Measurements from ENCODE around the gene FOXA1. TPM values are rescaled to one million over a fixed set of nuclear protein-coding genes. Genes with fewer than 3 reads are reported as not detected.

The FOXA1 gene
- total and polyA plus RNA-seq, 2 donors (not counting 1 experiment from before 2014, with no cell fraction given) = not detected

DNA sequence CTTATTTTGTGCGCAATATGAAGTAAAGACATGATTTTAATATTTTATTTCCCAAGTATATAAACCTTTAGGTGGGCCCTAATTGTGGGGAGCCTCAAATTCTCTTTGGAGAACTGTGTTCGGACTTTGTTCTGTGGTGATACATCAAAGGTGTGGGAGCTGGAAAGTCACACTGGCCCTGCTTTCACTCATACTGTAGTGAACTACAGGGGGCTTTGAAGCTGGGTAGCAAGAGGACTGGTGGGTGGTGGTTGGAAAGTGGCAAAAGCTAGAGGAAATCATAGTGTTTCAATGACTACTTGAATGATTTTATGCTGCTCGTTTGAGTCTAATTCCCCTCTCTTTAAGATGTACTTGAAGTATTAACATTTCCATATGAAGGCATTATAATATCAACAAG lies 13.6 kb upstream of the FOXA1 start:
- Histone ChIP-seq H3K9me3 (ENCODE audit: control extremely low read depth in 1 of 3, control insufficient read depth in 2 of 3, insufficient read depth in 1 of 3, low read length in 2 of 3) (peaks cover 0 to 19% (median 4%) of the 10 kb centered on the region in 3 donors), H3K36me3 (replicated peaks in 1 of 2; ENCODE audit: control extremely low read depth in 1 of 2, control insufficient read depth in 1 of 2, extremely low read depth in 1 of 2, insufficient read depth in 2 of 2, low read length in 1 of 2) (no peaks in the 10 kb centered on the region), H3K79me2 (ENCODE audit: control insufficient read depth, insufficient read depth, low read length) (no peaks in the 10 kb centered on the region), H2AFZ (ENCODE audit: insufficient read depth, low read depth, low read length, poor library complexity, severe bottlenecking) (no peak overlapping the region), H3K4me2 (replicated peaks; ENCODE audit: low read depth, low read length, poor library complexity, severe bottlenecking) (no peak overlapping the region), H3K4me3 (ENCODE audit: control extremely low read depth in 1 of 5, extremely low read depth in 1 of 5, insufficient read depth in 1 of 5, low read depth in 2 of 5, low read length in 4 of 5) (no peak overlapping the region), H3K9ac (ENCODE audit: low read length) (no peak overlapping the region), H4K20me1 (ENCODE audit: control insufficient read depth, insufficient read depth, low read length, poor library complexity, severe bottlenecking) (no peaks in the 10 kb centered on the region), H3K4me1 (ENCODE audit: control insufficient read depth in 2 of 2, insufficient read depth in 2 of 2, low read length in 2 of 2) (no peaks in the 10 kb centered on the region), H3K27ac (ENCODE audit: low read length in 2 of 2) (no peak overlapping the region), H3K27me3 (replicated peaks in 1 of 4; ENCODE audit: control extremely low read depth in 1 of 4, control insufficient read depth in 3 of 4, insufficient read depth in 4 of 4, low read length in 3 of 4) (peaks cover 0 to 4% (median 2%) of the 10 kb centered on the region in 4 experiments)
- 83% methylated on average over 1 of the region's 3 CpGs for WGBS (ENCODE audit: insufficient coverage)
- DNase-seq (no peak), ATAC-seq (ENCODE audit: low read depth) (no peak)
- H3K27ac Mint-ChIP-seq = no peak overlapping the region
- TF ChIP-seq EZH2 (IDR thresholded peaks at IDR 0.05; ENCODE audit: borderline replicate concordance, insufficient read depth, low read depth, low read length, poor library complexity, severe bottlenecking) = no peak
- TF ChIP-seq, protein P1, sequence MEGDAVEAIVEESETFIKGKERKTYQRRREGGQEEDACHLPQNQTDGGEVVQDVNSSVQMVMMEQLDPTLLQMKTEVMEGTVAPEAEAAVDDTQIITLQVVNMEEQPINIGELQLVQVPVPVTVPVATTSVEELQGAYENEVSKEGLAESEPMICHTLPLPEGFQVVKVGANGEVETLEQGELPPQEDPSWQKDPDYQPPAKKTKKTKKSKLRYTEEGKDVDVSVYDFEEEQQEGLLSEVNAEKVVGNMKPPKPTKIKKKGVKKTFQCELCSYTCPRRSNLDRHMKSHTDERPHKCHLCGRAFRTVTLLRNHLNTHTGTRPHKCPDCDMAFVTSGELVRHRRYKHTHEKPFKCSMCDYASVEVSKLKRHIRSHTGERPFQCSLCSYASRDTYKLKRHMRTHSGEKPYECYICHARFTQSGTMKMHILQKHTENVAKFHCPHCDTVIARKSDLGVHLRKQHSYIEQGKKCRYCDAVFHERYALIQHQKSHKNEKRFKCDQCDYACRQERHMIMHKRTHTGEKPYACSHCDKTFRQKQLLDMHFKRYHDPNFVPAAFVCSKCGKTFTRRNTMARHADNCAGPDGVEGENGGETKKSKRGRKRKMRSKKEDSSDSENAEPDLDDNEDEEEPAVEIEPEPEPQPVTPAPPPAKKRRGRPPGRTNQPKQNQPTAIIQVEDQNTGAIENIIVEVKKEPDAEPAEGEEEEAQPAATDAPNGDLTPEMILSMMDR (IDR thresholded peaks at IDR 0.05) = no peak
- peaks cover 7% of the 10 kb centered on the region for H3K9me3 Mint-ChIP-seq (ENCODE audit: insufficient read depth)
- H3K4me1 Mint-ChIP-seq = no peaks in the 10 kb centered on the region
- H3K4me3 Mint-ChIP-seq = no peak overlapping the region
- intact Hi-C loops (cut with micrococcal nuclease) = no loop called here
- CTCF ChIA-PET = no interaction called here
- POLR2A ChIA-PET = no interaction called here
- H3K27me3 Mint-ChIP-seq = peaks cover 10% of the 10 kb centered on the region

GRCh38 chr14:37606678-37607077 lies 11.6 kb upstream of the FOXA1 start:
- Histone ChIP-seq H3K9me3 (ENCODE audit: control extremely low read depth in 1 of 3, control insufficient read depth in 2 of 3, insufficient read depth in 1 of 3, low read length in 2 of 3) (peaks cover 0 to 34% (median 0%) of the 10 kb centered on the region in 3 donors), H3K4me2 (replicated peaks; ENCODE audit: low read depth, low read length, poor library complexity, severe bottlenecking) (no peak overlapping the region), H3K27ac (ENCODE audit: low read length in 2 of 2) (no peak overlapping the region), H4K20me1 (ENCODE audit: control insufficient read depth, insufficient read depth, low read length, poor library complexity, severe bottlenecking) (no peaks in the 10 kb centered on the region), H3K4me3 (ENCODE audit: control extremely low read depth in 1 of 5, extremely low read depth in 1 of 5, insufficient read depth in 1 of 5, low read depth in 2 of 5, low read length in 4 of 5) (no peak overlapping the region), H3K36me3 (replicated peaks in 1 of 2; ENCODE audit: control extremely low read depth in 1 of 2, control insufficient read depth in 1 of 2, extremely low read depth in 1 of 2, insufficient read depth in 2 of 2, low read length in 1 of 2) (no peaks in the 10 kb centered on the region), H3K4me1 (ENCODE audit: control insufficient read depth in 2 of 2, insufficient read depth in 2 of 2, low read length in 2 of 2) (no peaks in the 10 kb centered on the region), H3K9ac (ENCODE audit: low read length) (no peak overlapping the region), H3K79me2 (ENCODE audit: control insufficient read depth, insufficient read depth, low read length) (no peaks in the 10 kb centered on the region), H3K27me3 (replicated peaks in 1 of 4; ENCODE audit: control extremely low read depth in 1 of 4, control insufficient read depth in 3 of 4, insufficient read depth in 4 of 4, low read length in 3 of 4) (peaks cover 0 to 23% (median 3%) of the 10 kb centered on the region in 4 experiments), H2AFZ (ENCODE audit: insufficient read depth, low read depth, low read length, poor library complexity, severe bottlenecking) (no peak overlapping the region)
- Mint-ChIP-seq H3K4me1 (no peaks in the 10 kb centered on the region), H3K4me3 (no peak overlapping the region), H3K27ac (no peak overlapping the region), H3K27me3 (peaks cover 17% of the 10 kb centered on the region), H3K9me3 (ENCODE audit: insufficient read depth) (peaks cover 5% of the 10 kb centered on the region)
- intact Hi-C loops (cut with micrococcal nuclease) = no loop called here
- no peak for TF ChIP-seq EZH2 (IDR thresholded peaks at IDR 0.05; ENCODE audit: borderline replicate concordance, insufficient read depth, low read depth, low read length, poor library complexity, severe bottlenecking)
- CTCF ChIA-PET = interaction anchor here (0.6 kb wide), 1 partner anchor 86 kb away, joined by 3 read pairs; no protein-coding TSS in a partner anchor
- POLR2A ChIA-PET = no interaction called here
- ATAC-seq (ENCODE audit: low read depth) = no peak
- DNase-seq = no peak
